ENCODE measurements around the gene PBX1.

Gene PBX1

GRCh38 chr1:164785841-164786534 lies 227.0 kb downstream of the PBX1 start:
- ATAC-seq: no peak

GRCh38 chr1:164786980-164787833 lies 228.2 kb downstream of the PBX1 start:
- peak in 1 of 2 donors; percentile 58 for ATAC-seq

GRCh38 chr1:164787834-164788231 lies 228.8 kb downstream of the PBX1 start:
- no peak for ATAC-seq

- no peak for ATAC-seq
Observed at GRCh38 chr1:164790081-164790480, 231.1 kb downstream of the PBX1 start.

DNA sequence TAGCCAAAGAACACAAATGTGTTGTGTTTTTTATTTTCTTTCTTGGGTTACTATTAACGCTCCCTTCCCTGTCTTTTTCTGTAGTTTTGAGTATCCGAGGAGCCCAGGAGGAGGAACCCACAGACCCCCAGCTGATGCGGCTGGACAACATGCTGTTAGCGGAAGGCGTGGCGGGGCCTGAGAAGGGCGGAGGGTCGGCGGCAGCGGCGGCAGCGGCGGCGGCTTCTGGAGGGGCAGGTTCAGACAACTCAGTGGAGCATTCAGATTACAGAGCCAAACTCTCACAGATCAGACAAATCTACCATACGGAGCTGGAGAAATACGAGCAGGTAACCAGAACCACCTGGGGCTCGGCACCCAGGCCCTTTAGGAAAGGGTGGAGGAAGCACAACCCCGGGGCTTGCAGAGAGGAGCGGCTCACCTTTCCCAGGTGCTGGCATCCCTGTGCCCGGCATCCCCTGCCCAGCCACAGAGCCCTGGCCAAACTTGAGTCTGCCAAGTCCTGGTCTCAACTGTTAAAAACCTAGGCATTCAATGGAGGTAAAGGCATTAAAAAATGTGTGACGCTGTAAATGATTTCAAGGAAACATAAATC lies 233.5 kb downstream of the PBX1 start:
- no peak for ATAC-seq

GRCh38 chr1:164794356-164794755 lies 235.4 kb downstream of the PBX1 start:
- no peak for ATAC-seq

DNA sequence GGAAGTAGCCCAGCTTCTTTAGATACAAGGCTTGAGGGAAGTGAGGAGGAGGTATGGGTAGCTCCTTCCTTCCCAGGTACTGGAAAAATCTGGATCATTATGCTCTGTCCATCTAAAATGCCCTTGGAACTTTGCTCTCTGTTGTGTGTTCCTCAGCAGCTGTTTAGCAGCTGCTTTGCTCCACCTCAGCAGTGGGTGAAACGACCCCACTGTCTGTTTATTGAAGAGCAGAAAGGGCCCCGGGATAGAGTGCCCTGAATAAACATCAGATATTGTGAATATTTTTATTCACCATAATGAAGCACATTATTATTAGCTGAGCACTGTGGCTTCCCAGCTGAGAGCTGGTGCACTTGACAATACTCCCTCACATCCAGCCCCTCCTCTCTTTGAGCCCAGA lies 237.9 kb downstream of the PBX1 start:
- ATAC-seq: no peak

GRCh38 chr1:164801246-164801731 lies 242.3 kb downstream of the PBX1 start:
- no peak for ATAC-seq

- no peak for ATAC-seq
Observed at GRCh38 chr1:164801791-164802502, 243.0 kb downstream of the PBX1 start.

GRCh38 chr1:164802529-164803282 lies 243.7 kb downstream of the PBX1 start:
- ATAC-seq: no peak

- ATAC-seq: no peak
Observed at GRCh38 chr1:164803366-164803765, 244.4 kb downstream of the PBX1 start.

- ATAC-seq: no peak
Observed at GRCh38 chr1:164804366-164804765, 245.4 kb downstream of the PBX1 start.

- ATAC-seq: no peak
Observed at GRCh38 chr1:164805399-164805798, 246.4 kb downstream of the PBX1 start.

- no peak for ATAC-seq
Observed at GRCh38 chr1:164806531-164806930, 247.5 kb downstream of the PBX1 start.

- no peak for ATAC-seq
Observed at GRCh38 chr1:164813776-164814175, 254.8 kb downstream of the PBX1 start.

GRCh38 chr1:164821648-164822047 lies 262.7 kb downstream of the PBX1 start:
- no peak for ATAC-seq

DNA sequence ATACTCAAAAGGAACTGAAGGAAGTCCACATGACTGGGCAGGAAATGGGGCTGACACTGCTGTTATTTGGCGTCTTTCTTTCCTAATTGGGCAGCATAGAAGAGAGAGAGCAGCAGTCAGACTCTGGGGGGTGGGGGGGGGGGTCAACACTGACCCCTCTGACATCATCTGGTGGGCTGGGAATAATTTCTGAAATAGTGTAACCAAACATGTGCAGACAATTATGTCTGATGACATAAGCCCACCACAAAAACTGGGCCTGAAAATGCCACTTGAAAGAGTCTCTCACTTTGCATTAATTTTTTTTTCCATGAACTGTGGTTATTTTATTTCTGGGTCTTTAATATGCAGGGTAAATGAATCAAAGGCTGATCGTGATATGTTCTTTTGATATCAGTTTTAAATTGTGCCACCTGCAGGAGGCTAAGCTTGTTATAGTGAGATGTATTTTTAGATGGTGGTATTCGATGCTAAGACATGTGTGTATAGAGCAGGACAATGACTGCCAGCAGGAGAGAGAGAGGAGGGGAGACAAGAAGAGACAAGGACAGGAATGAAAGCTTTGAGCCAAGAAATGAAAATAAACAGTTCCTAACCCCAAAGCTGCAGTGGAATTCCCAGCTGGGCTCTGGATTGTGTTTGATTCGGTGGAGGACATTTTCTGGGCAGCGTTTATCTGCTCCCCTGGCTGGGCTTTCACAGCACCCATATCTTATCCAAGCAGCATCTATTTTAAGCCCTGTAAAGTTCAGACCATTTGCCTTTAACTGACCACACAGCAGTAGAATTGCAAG lies 264.7 kb downstream of the PBX1 start:
- ATAC-seq: no peak

DNA sequence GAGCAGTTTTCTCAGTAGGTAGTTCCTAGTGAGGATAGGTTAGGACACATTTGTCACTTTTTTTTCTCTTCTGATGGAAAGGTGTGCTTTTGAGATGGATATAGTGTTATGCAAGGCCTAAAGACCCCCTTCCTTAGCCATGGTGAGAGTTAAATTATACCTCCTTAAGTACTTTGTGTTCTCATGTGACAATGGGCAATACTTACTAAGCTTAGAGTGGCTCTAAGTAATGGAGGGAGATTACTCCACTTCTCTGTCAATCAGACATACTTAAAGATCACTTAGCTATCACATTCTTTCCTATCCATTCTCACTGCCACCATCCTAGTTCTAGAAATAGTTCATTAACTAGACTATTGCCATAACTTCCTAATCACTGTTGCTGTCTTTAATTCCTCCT lies 265.6 kb downstream of the PBX1 start:
- ATAC-seq: no peak

GRCh38 chr1:164830628-164831027 lies 271.6 kb downstream of the PBX1 start:
- no peak for ATAC-seq

GRCh38 chr1:164834641-164835040 lies 275.7 kb downstream of the PBX1 start:
- ATAC-seq: no peak

GRCh38 chr1:164836614-164837018 lies 277.6 kb downstream of the PBX1 start:
- ATAC-seq: no peak

Measured in activated CD4-positive, CD25-positive, alpha-beta regulatory T cell treated with anti-CD3 and anti-CD28 coated beads, Interleukin-2, amount 50 U/mL, for 24 hours (primary cell).